DMS53 treated with DMSO at 0.1 percent for 48 hours (cell line): ENCODE results near the gene SLC37A3.
"Not testable (repeated sequence)": the region's sequence is repeated elsewhere in the genome, so short reads cannot be mapped to it uniquely, and the experiment has no call there.

Experiments used
- DNase-seq: peaks from one replicate; lab custom pipeline; 2025; ENCODE audit not compliant: unreplicated experiment; lab: John Stamatoyannopoulos, UW

The SLC37A3 gene

GRCh38 chr7:140397784-140398750 lies at the start of gene SLC37A3:
TSS of gene SLC37A3 (minus strand) at chr7:140398530. CDS start at chr7:140382526, 16,004 bp downstream.
- peak; percentile 69 for DNase-seq

GRCh38 chr7:140447841-140448240 lies 49.5 kb upstream of the SLC37A3 start:
- peak; percentile 20 for DNase-seq

- no peak for DNase-seq
Measured at GRCh38 chr7:140446467-140446866, 48.1 kb upstream of the SLC37A3 start.

- DNase-seq = no peak
Measured at GRCh38 chr7:140441519-140441918, 43.2 kb upstream of the SLC37A3 start.

- DNase-seq = no peak
Measured at GRCh38 chr7:140440593-140440992, 42.3 kb upstream of the SLC37A3 start.

- DNase-seq = no peak
Measured at GRCh38 chr7:140439359-140439758, 41.0 kb upstream of the SLC37A3 start.

GRCh38 chr7:140435252-140435895 lies 37.0 kb upstream of the SLC37A3 start:
- DNase-seq = no peak

GRCh38 chr7:140433396-140433795 lies 35.1 kb upstream of the SLC37A3 start:
- DNase-seq = no peak

GRCh38 chr7:140426130-140426529 lies 27.8 kb upstream of the SLC37A3 start:
- DNase-seq = no peak

- DNase-seq = no peak
Measured at GRCh38 chr7:140425718-140426117, 27.4 kb upstream of the SLC37A3 start.

GRCh38 chr7:140423501-140423900 lies 25.2 kb upstream of the SLC37A3 start:
- DNase-seq = no peak

GRCh38 chr7:140421521-140421920 lies 23.2 kb upstream of the SLC37A3 start:
- no peak for DNase-seq

GRCh38 chr7:140418653-140419052 lies 20.3 kb upstream of the SLC37A3 start:
- DNase-seq = no peak

- peak; percentile 88 for DNase-seq
Measured at GRCh38 chr7:140418156-140418472, 19.8 kb upstream of the SLC37A3 start.

- peak; percentile 59 for DNase-seq
Measured at GRCh38 chr7:140417456-140418155, 19.3 kb upstream of the SLC37A3 start.

GRCh38 chr7:140416560-140416959 lies 18.2 kb upstream of the SLC37A3 start:
- DNase-seq = peak; percentile 15

GRCh38 chr7:140415816-140416215 lies 17.5 kb upstream of the SLC37A3 start:
- DNase-seq = not testable (repeated sequence)

- no peak for DNase-seq
Measured at GRCh38 chr7:140415361-140415760, 17.0 kb upstream of the SLC37A3 start.

- no peak for DNase-seq
Measured at GRCh38 chr7:140404565-140405065, 6.3 kb upstream of the SLC37A3 start.

- DNase-seq = peak; percentile 80
Measured at GRCh38 chr7:140403878-140404564, 5.7 kb upstream of the SLC37A3 start, which contains the start of gene RAB19. TSS of gene RAB19 (plus strand) at chr7:140404058. CDS start at chr7:140407647, 3,589 bp downstream.
